ENCODE data around the gene SEMA7A. TPM values are rescaled to one million over a fixed set of nuclear protein-coding genes. Genes with fewer than 3 reads are reported as not detected.

SEMA7A gene
- total and polyA plus RNA-seq, 2 donors = 5.1 to 5.3 TPM

DNA sequence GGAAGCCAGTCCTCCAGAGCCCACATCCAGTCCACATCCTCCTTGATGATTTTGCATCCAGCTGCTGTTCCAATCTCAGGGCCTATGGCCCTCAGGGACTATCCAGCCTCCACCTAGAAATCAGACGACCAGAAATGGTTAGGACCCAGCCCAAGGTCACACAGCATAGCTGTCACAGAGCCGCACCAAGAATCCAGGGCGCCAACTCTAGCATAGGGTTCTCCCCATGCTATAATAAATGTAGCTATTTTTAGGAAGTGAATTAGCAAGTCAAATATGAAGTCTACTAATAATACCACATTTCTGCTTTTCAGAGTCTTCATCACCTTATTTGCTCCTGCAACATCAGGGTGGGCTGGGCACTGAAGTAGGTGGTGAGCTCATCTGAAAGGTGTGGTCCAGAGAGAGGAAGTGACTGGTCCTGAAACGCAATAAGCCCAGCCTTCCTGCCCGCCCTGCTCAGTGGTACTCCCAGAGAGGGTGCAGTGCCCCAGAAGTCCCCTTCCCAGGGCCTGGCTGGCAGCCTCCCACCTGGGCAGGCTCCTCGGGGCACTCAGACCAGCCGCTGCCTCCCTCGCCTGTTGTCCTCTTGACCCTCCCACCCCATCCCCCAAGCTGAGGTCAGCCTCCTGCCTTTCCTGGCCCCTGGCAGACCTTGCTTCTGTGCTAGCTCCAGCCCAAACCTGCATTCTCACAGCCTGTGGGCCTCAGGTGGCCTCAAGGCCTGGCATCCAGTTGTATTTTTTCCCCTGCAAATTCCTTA lies 48.7 kb downstream of the SEMA7A start:
- Histone ChIP-seq H3K27ac (ENCODE audit: low read depth) (no peak overlapping the region), H3K4me1 (ENCODE audit: insufficient read depth) (no peaks in the 10 kb centered on the region), H3K36me3 (ENCODE audit: insufficient read depth) (no peaks in the 10 kb centered on the region), H3K4me3 (ENCODE audit: low read depth, low read length) (no peak overlapping the region)
- DNase-seq (ENCODE audit: extremely low spot score) = no peak
- WGBS = 62% methylated on average over 8 of the region's 8 CpGs

GRCh38 chr15:74384566-74384880 lies 49.2 kb downstream of the SEMA7A start:
- DNase-seq (ENCODE audit: extremely low spot score) = no peak
- 55% methylated on average over 3 of the region's 3 CpGs for WGBS
- no peak overlapping the region for H3K27ac ChIP-seq (ENCODE audit: low read depth)
- H3K4me1 ChIP-seq (ENCODE audit: insufficient read depth) = no peaks in the 10 kb centered on the region
- no peak overlapping the region for H3K4me3 ChIP-seq (ENCODE audit: low read depth, low read length)
- H3K36me3 ChIP-seq (ENCODE audit: insufficient read depth) = no peaks in the 10 kb centered on the region

- H3K36me3 ChIP-seq (ENCODE audit: insufficient read depth) = no peaks in the 10 kb centered on the region
- H3K27ac ChIP-seq (ENCODE audit: low read depth) = no peak overlapping the region
- 64% methylated on average over 8 of the region's 8 CpGs for WGBS
- no peak for DNase-seq (ENCODE audit: extremely low spot score)
- H3K4me3 ChIP-seq (ENCODE audit: low read depth, low read length) = no peak overlapping the region
- H3K4me1 ChIP-seq (ENCODE audit: insufficient read depth) = no peaks in the 10 kb centered on the region
Measured at GRCh38 chr15:74383695-74384565, 49.8 kb downstream of the SEMA7A start.

DNA sequence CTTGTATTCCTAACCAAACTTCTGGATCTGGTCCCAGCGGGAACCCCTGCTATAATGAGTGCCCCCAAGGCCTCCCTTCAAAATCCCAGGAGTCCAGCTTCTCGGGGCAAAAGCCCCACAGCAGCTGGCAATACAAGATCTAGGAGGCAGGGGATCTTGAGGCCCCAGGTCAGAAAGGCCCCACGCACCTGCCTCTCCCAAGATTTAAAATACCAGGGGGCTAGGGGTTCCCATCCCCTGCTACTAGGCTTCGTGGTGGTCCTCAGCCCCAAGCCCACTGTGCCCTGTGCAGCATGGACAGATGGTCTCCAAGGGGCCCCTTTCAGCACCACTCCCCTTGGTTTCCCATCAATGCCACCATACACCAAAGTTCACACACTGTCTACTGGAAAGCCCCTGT lies 50.5 kb downstream of the SEMA7A start:
- no peak overlapping the region for H3K27ac ChIP-seq (ENCODE audit: low read depth)
- WGBS = 97% methylated on average over 4 of the region's 4 CpGs

GRCh38 chr15:74382004-74382816 lies 51.5 kb downstream of the SEMA7A start:
- no peak overlapping the region for H3K4me3 ChIP-seq (ENCODE audit: low read depth, low read length)
- H3K4me1 ChIP-seq (ENCODE audit: insufficient read depth) = no peaks in the 10 kb centered on the region
- no peaks in the 10 kb centered on the region for H3K36me3 ChIP-seq (ENCODE audit: insufficient read depth)
- 40% methylated on average over 13 of the region's 13 CpGs for WGBS
- no peak for DNase-seq (ENCODE audit: extremely low spot score)
- no peak overlapping the region for H3K27ac ChIP-seq (ENCODE audit: low read depth)

More for the DNA sequence above, 50.5 kb downstream of the SEMA7A start:
- no peak for DNase-seq (ENCODE audit: extremely low spot score)
- Histone ChIP-seq H3K4me3 (ENCODE audit: low read depth, low read length) (no peak overlapping the region), H3K4me1 (ENCODE audit: insufficient read depth) (no peaks in the 10 kb centered on the region), H3K36me3 (ENCODE audit: insufficient read depth) (no peaks in the 10 kb centered on the region)

GRCh38 chr15:74381481-74381880 lies 52.3 kb downstream of the SEMA7A start:
- no peak for DNase-seq (ENCODE audit: extremely low spot score)
- no peak overlapping the region for H3K27ac ChIP-seq (ENCODE audit: low read depth)
- H3K4me3 ChIP-seq (ENCODE audit: low read depth, low read length) = no peak overlapping the region
- 81% methylated on average over 5 of the region's 5 CpGs for WGBS
- H3K4me1 ChIP-seq (ENCODE audit: insufficient read depth) = no peaks in the 10 kb centered on the region
- H3K36me3 ChIP-seq (ENCODE audit: insufficient read depth) = no peaks in the 10 kb centered on the region

DNA sequence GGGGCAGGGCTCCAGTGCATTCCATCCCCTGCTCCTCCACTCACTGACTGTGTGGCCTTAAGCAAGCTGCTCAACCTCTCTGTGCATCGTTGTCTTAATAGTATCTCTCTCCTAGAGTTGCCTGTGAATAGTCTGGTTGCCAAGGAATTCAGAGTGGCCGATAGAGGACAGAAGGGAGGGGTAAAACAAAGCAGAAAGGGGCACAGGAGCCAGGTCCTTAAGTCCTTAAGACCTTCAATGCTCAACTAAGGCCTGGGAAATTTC lies 52.6 kb downstream of the SEMA7A start:
- no peaks in the 10 kb centered on the region for H3K36me3 ChIP-seq (ENCODE audit: insufficient read depth)
- H3K4me1 ChIP-seq (ENCODE audit: insufficient read depth) = no peaks in the 10 kb centered on the region
- WGBS = 73% methylated on average over 2 of the region's 2 CpGs
- H3K27ac ChIP-seq (ENCODE audit: low read depth) = no peak overlapping the region
- DNase-seq (ENCODE audit: extremely low spot score) = no peak
- no peak overlapping the region for H3K4me3 ChIP-seq (ENCODE audit: low read depth, low read length)

DNA sequence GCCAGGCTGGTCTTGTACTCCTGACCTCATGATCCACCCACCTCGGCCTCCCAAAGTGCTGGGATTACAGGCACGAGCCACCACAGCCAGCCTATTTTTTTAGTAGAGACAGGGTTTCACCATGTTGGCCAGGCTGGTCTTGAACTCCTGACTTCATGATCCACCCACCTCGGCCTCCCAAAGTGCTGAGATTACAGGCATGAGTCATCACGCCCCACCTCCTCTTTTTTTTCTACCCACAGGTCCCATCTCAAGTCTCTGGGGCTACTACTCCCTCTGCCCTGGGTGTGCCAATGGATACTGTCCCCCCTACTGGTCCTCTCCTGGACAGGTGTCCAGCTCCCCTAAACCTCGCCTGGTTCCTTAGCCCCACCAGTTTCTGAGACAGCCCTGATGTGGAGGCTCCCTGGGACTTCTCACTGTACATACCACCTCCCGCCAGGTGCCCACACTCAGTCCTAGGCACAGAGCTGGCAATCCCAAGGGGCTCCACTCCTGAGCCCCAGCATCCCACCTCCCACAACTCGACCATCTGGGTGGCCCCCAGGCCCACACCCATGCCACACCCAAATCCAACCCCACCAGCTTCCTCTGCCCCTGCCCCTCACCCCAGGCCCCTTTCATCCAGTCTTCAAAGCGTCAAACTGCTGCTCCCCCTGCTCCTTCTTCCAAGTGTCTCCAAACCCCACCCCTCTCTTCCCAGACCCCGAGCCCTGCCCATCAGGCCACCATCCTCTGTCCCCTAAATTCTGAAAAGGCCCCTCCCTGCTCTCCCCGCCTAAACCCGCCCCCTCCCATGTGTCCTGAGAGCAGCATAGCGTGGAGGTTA lies 53.2 kb downstream of the SEMA7A start:
- no peak overlapping the region for H3K27ac ChIP-seq (ENCODE audit: low read depth)
- H3K4me3 ChIP-seq (ENCODE audit: low read depth, low read length) = no peak overlapping the region
- H3K4me1 ChIP-seq (ENCODE audit: insufficient read depth) = no peaks in the 10 kb centered on the region
- 64% methylated on average over 12 of the region's 12 CpGs for WGBS
- DNase-seq (ENCODE audit: extremely low spot score) = no peak
- no peaks in the 10 kb centered on the region for H3K36me3 ChIP-seq (ENCODE audit: insufficient read depth)

DNA sequence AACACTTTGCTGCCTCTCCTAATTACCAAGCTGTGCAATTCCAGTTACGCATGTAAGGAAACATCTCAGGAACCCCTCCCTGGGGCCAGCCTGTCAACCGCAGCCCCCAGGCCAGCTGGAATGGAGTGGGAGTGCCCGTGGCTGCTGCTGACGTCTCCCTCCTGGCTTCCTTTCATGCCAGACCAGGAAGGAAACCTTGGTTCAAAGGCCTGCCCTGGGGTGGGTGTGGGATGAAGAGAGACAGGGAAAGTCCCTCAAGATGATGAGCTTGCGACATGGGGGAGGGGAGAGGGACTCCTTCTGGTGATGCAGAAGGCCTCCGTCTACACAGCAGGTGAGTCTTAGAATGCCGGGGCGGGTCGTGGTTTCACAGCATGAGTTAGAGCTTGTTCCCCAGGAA lies 54.9 kb downstream of the SEMA7A start:
- no peak for DNase-seq (ENCODE audit: extremely low spot score)
- H3K36me3 ChIP-seq (ENCODE audit: insufficient read depth) = no peaks in the 10 kb centered on the region
- 39% methylated on average over 9 of the region's 9 CpGs for WGBS
- no peak overlapping the region for H3K4me3 ChIP-seq (ENCODE audit: low read depth, low read length)
- H3K27ac ChIP-seq (ENCODE audit: low read depth) = no peak overlapping the region
- no peaks in the 10 kb centered on the region for H3K4me1 ChIP-seq (ENCODE audit: insufficient read depth)

DNA sequence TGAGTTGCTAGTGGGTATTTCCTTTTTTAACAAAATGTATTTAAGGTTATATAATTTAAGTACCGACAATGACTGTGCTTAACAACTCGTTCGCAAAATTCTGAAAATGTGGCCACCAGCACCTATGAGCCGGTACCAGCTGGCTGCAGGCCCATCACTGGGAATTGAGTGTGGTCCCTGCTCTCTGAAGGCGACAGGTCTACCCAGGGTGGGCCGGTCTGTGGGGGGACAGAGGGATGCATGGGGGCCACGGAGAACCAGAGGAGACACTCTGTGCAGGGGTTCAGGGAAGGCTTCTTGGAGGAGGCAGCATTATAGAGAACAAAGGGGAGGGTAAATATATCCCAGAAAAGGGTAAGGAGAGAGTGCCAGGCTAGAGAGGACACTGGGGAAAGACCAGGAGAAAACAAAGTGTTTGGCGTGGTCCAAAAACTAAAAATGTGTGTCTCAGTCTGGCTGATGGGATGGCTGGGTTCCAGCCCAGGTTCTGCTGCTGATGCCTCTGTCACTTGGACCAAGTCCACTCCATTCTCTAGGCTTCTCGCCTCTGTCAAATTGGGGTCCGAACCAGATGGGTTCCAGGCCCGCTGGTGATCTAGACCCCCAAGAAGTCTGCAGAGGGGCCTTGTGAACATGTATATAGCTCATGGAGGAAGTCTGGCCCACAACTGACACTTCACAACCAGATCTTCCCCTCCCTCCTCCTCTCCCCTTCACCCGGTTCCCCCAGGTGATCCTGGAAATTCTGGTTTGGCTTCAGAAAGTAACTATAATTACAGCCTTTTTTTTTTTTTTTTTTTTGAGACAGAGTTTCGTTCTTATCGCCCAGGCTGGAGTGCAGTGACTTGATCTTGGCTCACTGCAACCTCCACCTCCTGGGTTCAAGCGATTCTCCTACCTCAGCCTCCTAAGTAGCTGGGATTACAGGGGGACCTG lies 55.7 kb downstream of the SEMA7A start:
- H3K4me1 ChIP-seq (ENCODE audit: insufficient read depth) = no peaks in the 10 kb centered on the region
- no peak overlapping the region for H3K4me3 ChIP-seq (ENCODE audit: low read depth, low read length)
- H3K36me3 ChIP-seq (ENCODE audit: insufficient read depth) = no peaks in the 10 kb centered on the region
- no peak for DNase-seq (ENCODE audit: extremely low spot score)
- WGBS = 85% methylated on average over 15 of the region's 15 CpGs
- no peak overlapping the region for H3K27ac ChIP-seq (ENCODE audit: low read depth)

DNA sequence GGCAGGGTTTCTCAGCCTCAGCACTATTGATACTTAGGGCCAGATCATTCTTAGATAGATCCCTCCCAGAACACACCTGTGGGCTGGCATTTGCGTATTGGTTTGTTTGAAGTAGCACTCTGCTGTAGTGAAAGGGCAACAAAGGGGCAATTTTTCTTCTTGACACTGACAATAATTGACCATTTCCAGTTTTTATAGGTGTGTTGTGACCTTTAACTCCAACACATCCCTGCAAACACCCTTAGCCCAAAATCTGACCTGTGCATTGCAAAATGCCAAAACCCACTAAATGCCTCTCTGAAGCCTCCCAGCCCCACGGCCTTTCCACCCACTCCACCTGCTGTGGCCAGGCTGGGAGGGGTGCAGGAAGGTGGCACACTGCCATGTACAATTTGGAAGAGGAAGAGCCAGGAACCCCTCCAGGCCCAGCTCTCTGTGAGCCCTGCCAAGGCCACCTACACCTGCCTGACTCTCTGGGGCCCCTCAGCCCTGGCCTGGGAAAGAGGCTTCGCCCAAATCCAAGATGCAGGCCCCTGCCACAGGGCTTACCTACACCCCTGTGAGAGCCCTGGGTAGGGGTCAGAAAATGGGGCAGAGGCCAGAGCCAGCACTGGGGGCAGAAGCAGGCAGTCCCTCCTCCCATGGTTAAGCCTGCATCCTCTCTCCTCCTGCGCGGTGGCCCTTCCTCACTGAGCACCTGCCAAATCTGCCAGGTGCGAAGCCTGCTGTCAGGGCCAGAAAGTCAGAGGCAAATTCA lies 56.8 kb downstream of the SEMA7A start:
- H3K36me3 ChIP-seq (ENCODE audit: insufficient read depth) = no peaks in the 10 kb centered on the region
- no peak overlapping the region for H3K4me3 ChIP-seq (ENCODE audit: low read depth, low read length)
- H3K4me1 ChIP-seq (ENCODE audit: insufficient read depth) = no peaks in the 10 kb centered on the region
- DNase-seq (ENCODE audit: extremely low spot score) = no peak
- 78% methylated on average over 6 of the region's 6 CpGs for WGBS
- no peak overlapping the region for H3K27ac ChIP-seq (ENCODE audit: low read depth)

GRCh38 chr15:74376226-74376625 lies 57.5 kb downstream of the SEMA7A start:
- Histone ChIP-seq H3K4me3 (ENCODE audit: low read depth, low read length) (no peak overlapping the region), H3K4me1 (ENCODE audit: insufficient read depth) (no peaks in the 10 kb centered on the region), H3K36me3 (ENCODE audit: insufficient read depth) (no peaks in the 10 kb centered on the region), H3K27ac (ENCODE audit: low read depth) (no peak overlapping the region)
- WGBS = 85% methylated on average over 1 of the region's 1 CpG
- no peak for DNase-seq (ENCODE audit: extremely low spot score)

Measured in urinary bladder (tissue), 4 donors.